Measurements from ENCODE around the gene FBXW12.

FBXW12 gene

DNA sequence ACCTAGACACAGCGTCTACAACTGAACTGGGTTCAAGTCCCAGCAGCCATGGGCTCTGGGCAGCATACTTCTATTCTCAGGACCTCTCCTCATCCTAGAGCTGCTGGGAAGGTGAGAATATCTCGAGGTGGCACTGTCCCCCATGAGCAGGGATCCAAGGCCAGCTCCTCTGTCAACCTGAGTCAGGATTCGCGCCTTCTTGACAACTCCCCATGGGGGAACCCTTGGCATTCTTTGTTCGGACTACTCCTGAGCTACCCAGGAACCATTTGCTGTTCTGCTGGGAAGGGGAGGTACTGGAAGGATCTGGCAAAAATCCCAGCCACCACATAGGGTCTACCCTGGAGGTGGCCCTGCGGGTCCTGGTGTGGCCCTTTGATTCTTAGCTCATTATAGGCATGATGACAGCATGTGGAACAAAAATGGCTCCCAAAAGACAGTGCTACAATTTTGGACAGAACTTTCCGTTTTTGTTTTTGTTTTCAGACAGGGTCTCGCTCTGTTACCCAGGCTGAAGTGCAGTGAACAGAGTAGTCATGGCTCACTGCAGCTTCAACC is 35.6 kb downstream of the FBXW12 start:
- no peaks in the 10 kb centered on the region for H3K4me1 ChIP-seq (ENCODE audit: control insufficient read depth, insufficient read depth, low read length, poor library complexity, severe bottlenecking)
- H3K36me3 ChIP-seq (ENCODE audit: control insufficient read depth, insufficient read depth, low read length): no peaks in the 10 kb centered on the region
- H3K27me3 ChIP-seq (replicated peaks; ENCODE audit: control insufficient read depth, insufficient read depth, low read length, poor library complexity, severe bottlenecking): no peaks in the 10 kb centered on the region
- H3K9me3 ChIP-seq (ENCODE audit: control insufficient read depth, low read length): no peaks in the 10 kb centered on the region
- no peak overlapping the region for H3K4me3 ChIP-seq (ENCODE audit: insufficient read depth, low read depth, low read length, poor library complexity, severe bottlenecking)
- H3K27ac ChIP-seq (ENCODE audit: insufficient read depth, low read length, poor library complexity, severe bottlenecking): no peak overlapping the region
- no peak for DNase-seq

- no peaks in the 10 kb centered on the region for H3K27me3 ChIP-seq (replicated peaks; ENCODE audit: control insufficient read depth, insufficient read depth, low read length, poor library complexity, severe bottlenecking)
- no peak for DNase-seq
- no peak overlapping the region for H3K27ac ChIP-seq (ENCODE audit: insufficient read depth, low read length, poor library complexity, severe bottlenecking)
- H3K4me1 ChIP-seq (ENCODE audit: control insufficient read depth, insufficient read depth, low read length, poor library complexity, severe bottlenecking): no peaks in the 10 kb centered on the region
- H3K9me3 ChIP-seq (ENCODE audit: control insufficient read depth, low read length): no peaks in the 10 kb centered on the region
- H3K4me3 ChIP-seq (ENCODE audit: insufficient read depth, low read depth, low read length, poor library complexity, severe bottlenecking): no peak overlapping the region
- no peaks in the 10 kb centered on the region for H3K36me3 ChIP-seq (ENCODE audit: control insufficient read depth, insufficient read depth, low read length)
Measured at GRCh38 chr3:48408823-48409281, 36.8 kb downstream of the FBXW12 start.

GRCh38 chr3:48409291-48410201 is 37.5 kb downstream of the FBXW12 start:
- no peak for DNase-seq
- no peaks in the 10 kb centered on the region for H3K36me3 ChIP-seq (ENCODE audit: control insufficient read depth, insufficient read depth, low read length)

DNA sequence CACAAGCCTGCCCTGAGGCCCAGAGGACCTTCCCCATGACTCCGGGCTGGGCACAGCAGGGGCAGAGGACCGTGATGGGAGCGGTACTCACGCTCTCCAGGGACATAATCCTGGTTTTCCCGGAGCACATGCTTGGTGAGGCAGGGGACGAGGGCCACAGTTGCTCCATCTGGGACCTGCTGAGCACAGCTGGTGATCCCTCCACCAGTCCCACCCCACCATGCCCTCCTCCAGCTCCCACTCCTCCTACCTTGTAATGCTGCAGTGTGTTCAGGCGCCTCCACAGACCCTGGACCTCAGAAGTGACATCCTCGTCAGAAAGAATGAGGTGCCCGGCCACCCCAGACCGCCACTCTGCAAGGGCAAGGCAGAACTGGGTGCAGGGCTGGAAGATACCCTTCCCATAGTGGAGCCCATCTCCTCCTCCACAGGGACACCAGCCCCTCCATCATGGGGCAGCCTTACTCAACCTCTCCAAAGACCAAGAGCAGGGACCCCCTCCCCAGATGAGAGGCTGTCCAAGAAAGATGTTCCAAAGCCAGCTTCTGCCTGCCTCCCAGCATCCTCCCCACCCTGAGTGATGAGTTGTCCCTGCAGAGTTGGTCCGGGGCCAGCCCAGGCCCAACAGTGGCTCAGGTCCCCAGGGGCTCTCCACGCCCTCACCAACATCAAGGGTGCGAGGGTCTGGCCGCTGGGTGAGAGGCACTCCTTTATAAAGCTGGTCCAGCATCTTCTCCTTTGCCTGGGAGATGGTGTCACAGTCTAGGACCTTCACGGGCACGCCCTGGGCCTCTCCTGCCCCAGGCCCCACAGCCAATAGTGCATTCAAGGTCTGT is 38.4 kb downstream of the FBXW12 start:
- no peak overlapping the region for H3K27ac ChIP-seq (ENCODE audit: insufficient read depth, low read length, poor library complexity, severe bottlenecking)
- no peak overlapping the region for H3K4me3 ChIP-seq (ENCODE audit: insufficient read depth, low read depth, low read length, poor library complexity, severe bottlenecking)
- no peak for DNase-seq
- H3K4me1 ChIP-seq (ENCODE audit: control insufficient read depth, insufficient read depth, low read length, poor library complexity, severe bottlenecking): no peaks in the 10 kb centered on the region
- H3K9me3 ChIP-seq (ENCODE audit: control insufficient read depth, low read length): no peaks in the 10 kb centered on the region
- no peaks in the 10 kb centered on the region for H3K27me3 ChIP-seq (replicated peaks; ENCODE audit: control insufficient read depth, insufficient read depth, low read length, poor library complexity, severe bottlenecking)
- no peaks in the 10 kb centered on the region for H3K36me3 ChIP-seq (ENCODE audit: control insufficient read depth, insufficient read depth, low read length)

More at GRCh38 chr3:48409291-48410201, 37.5 kb downstream of the FBXW12 start:
- no peaks in the 10 kb centered on the region for H3K4me1 ChIP-seq (ENCODE audit: control insufficient read depth, insufficient read depth, low read length, poor library complexity, severe bottlenecking)
- no peaks in the 10 kb centered on the region for H3K9me3 ChIP-seq (ENCODE audit: control insufficient read depth, low read length)
- no peak overlapping the region for H3K27ac ChIP-seq (ENCODE audit: insufficient read depth, low read length, poor library complexity, severe bottlenecking)
- H3K27me3 ChIP-seq (replicated peaks; ENCODE audit: control insufficient read depth, insufficient read depth, low read length, poor library complexity, severe bottlenecking): no peaks in the 10 kb centered on the region
- H3K4me3 ChIP-seq (ENCODE audit: insufficient read depth, low read depth, low read length, poor library complexity, severe bottlenecking): no peak overlapping the region

- no peaks in the 10 kb centered on the region for H3K27me3 ChIP-seq (replicated peaks; ENCODE audit: control insufficient read depth, insufficient read depth, low read length, poor library complexity, severe bottlenecking)
- DNase-seq: no peak
- no peaks in the 10 kb centered on the region for H3K4me1 ChIP-seq (ENCODE audit: control insufficient read depth, insufficient read depth, low read length, poor library complexity, severe bottlenecking)
- no peaks in the 10 kb centered on the region for H3K9me3 ChIP-seq (ENCODE audit: control insufficient read depth, low read length)
- no peaks in the 10 kb centered on the region for H3K36me3 ChIP-seq (ENCODE audit: control insufficient read depth, insufficient read depth, low read length)
- no peak overlapping the region for H3K27ac ChIP-seq (ENCODE audit: insufficient read depth, low read length, poor library complexity, severe bottlenecking)
- H3K4me3 ChIP-seq (ENCODE audit: insufficient read depth, low read depth, low read length, poor library complexity, severe bottlenecking): no peak overlapping the region
Measured at GRCh38 chr3:48411041-48411588, 39.1 kb downstream of the FBXW12 start.

DNA sequence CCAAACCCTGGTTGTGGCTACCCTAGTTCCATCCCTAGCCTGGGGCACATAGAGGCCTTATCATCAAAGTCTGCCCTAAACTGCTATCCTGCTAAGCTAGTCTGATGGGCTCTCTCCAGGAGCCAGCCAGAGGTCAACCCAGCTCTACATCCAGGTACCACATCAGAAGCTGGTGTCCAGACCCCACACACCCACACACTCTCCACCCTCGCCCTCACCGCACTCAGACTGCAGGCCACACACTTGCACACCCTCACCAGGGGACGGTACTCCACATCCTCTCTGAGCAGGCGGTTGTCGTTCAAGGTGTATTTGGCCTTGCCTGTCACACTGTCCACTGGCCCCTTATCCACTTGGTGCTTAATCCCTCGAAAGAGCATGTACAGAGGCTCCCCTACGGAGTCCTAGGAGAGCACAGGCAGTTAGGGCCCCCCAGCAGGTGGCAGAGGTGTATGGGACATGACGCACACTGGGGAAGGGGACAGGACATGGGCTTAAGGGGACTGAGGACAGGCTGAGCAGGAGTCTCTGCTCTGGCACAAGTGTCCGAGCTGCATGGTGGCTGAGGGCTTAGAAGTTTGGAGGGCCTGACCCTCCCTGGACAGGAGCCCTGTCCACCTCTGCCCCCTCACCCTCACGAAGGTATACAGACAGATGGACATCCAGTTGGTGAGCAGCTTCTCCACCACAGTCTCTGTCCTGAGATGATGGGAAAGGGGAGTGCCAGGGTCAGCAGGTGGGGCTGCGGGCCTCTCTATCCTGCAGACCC is 39.8 kb downstream of the FBXW12 start:
- Histone ChIP-seq H3K36me3 (ENCODE audit: control insufficient read depth, insufficient read depth, low read length) (no peaks in the 10 kb centered on the region), H3K9me3 (ENCODE audit: control insufficient read depth, low read length) (no peaks in the 10 kb centered on the region), H3K4me3 (ENCODE audit: insufficient read depth, low read depth, low read length, poor library complexity, severe bottlenecking) (no peak overlapping the region), H3K27me3 (replicated peaks; ENCODE audit: control insufficient read depth, insufficient read depth, low read length, poor library complexity, severe bottlenecking) (no peaks in the 10 kb centered on the region), H3K27ac (ENCODE audit: insufficient read depth, low read length, poor library complexity, severe bottlenecking) (no peak overlapping the region), H3K4me1 (ENCODE audit: control insufficient read depth, insufficient read depth, low read length, poor library complexity, severe bottlenecking) (no peaks in the 10 kb centered on the region)
- no peak for DNase-seq

GRCh38 chr3:48412375-48413001 is 40.5 kb downstream of the FBXW12 start:
- Histone ChIP-seq H3K27ac (ENCODE audit: insufficient read depth, low read length, poor library complexity, severe bottlenecking) (no peak overlapping the region), H3K36me3 (ENCODE audit: control insufficient read depth, insufficient read depth, low read length) (no peaks in the 10 kb centered on the region), H3K4me1 (ENCODE audit: control insufficient read depth, insufficient read depth, low read length, poor library complexity, severe bottlenecking) (no peaks in the 10 kb centered on the region), H3K27me3 (replicated peaks; ENCODE audit: control insufficient read depth, insufficient read depth, low read length, poor library complexity, severe bottlenecking) (no peaks in the 10 kb centered on the region), H3K9me3 (ENCODE audit: control insufficient read depth, low read length) (no peaks in the 10 kb centered on the region), H3K4me3 (ENCODE audit: insufficient read depth, low read depth, low read length, poor library complexity, severe bottlenecking) (no peak overlapping the region)
- no peak for DNase-seq

GRCh38 chr3:48413086-48413485 is 41.1 kb downstream of the FBXW12 start:
- DNase-seq: no peak
- no peak overlapping the region for H3K27ac ChIP-seq (ENCODE audit: insufficient read depth, low read length, poor library complexity, severe bottlenecking)
- no peaks in the 10 kb centered on the region for H3K4me1 ChIP-seq (ENCODE audit: control insufficient read depth, insufficient read depth, low read length, poor library complexity, severe bottlenecking)
- no peak overlapping the region for H3K4me3 ChIP-seq (ENCODE audit: insufficient read depth, low read depth, low read length, poor library complexity, severe bottlenecking)
- no peaks in the 10 kb centered on the region for H3K36me3 ChIP-seq (ENCODE audit: control insufficient read depth, insufficient read depth, low read length)
- no peaks in the 10 kb centered on the region for H3K9me3 ChIP-seq (ENCODE audit: control insufficient read depth, low read length)
- no peaks in the 10 kb centered on the region for H3K27me3 ChIP-seq (replicated peaks; ENCODE audit: control insufficient read depth, insufficient read depth, low read length, poor library complexity, severe bottlenecking)

DNA sequence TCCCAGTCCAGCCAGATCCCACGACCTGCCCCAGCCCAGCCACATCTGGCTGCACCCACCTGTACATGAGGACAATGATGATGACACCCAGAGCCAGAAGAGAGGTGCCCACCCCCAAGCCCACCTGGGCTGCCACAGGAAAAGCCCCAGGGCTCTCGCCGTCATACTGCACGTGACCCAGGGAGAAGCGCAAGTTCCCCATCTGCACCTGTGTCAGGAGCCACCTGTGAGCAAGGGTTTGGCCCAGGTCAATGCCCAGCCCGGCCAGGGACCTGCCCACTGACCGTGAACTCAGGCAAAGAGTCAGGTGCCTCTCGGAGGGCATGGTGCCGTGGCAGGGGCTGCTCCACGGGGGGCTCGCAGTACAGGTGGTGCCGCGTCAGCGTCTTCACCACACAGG is 41.6 kb downstream of the FBXW12 start:
- no peaks in the 10 kb centered on the region for H3K27me3 ChIP-seq (replicated peaks; ENCODE audit: control insufficient read depth, insufficient read depth, low read length, poor library complexity, severe bottlenecking)
- H3K27ac ChIP-seq (ENCODE audit: insufficient read depth, low read length, poor library complexity, severe bottlenecking): no peak overlapping the region
- no peaks in the 10 kb centered on the region for H3K9me3 ChIP-seq (ENCODE audit: control insufficient read depth, low read length)
- H3K4me1 ChIP-seq (ENCODE audit: control insufficient read depth, insufficient read depth, low read length, poor library complexity, severe bottlenecking): no peaks in the 10 kb centered on the region
- DNase-seq: no peak
- H3K4me3 ChIP-seq (ENCODE audit: insufficient read depth, low read depth, low read length, poor library complexity, severe bottlenecking): no peak overlapping the region
- no peaks in the 10 kb centered on the region for H3K36me3 ChIP-seq (ENCODE audit: control insufficient read depth, insufficient read depth, low read length)
